Ascending aorta (tissue), 2 donors: ENCODE measurements around the gene CEP131. TPM values are rescaled to one million over a fixed set of nuclear protein-coding genes. Genes with fewer than 3 reads are reported as not detected.

ENCODE experiments used
- DNase-seq, 2 donors: peaks; one replicate each; pipeline ENCODE4 v3.0.0-alpha.2; 2019; ENCODE audit warnings: low spot score in 2 of 2
- H3K27ac ChIP-seq, 2 donors: fragments of 200-600 bp; sonication (generic); one replicate each; pipeline ENCODE4 v1.5.1; 2016 to 2017; ENCODE audit warnings: mild to moderate bottlenecking in 1 of 2
- H3K27me3 ChIP-seq: fragments of 200-600 bp; sonication (generic); one replicate; pipeline ENCODE4 v1.5.1; 2017
- H3K36me3 ChIP-seq, 2 donors: fragments of 200-600 bp; sonication (generic); one replicate each; pipeline ENCODE4 v1.5.1; 2016
- H3K4me1 ChIP-seq, 2 donors: fragments of 200-600 bp; sonication (generic); one replicate each; pipeline ENCODE4 v1.5.1; 2016 to 2017; ENCODE audit warnings: mild to moderate bottlenecking in 1 of 2
- H3K4me3 ChIP-seq, 2 donors: fragments of 200-600 bp; sonication (generic); one replicate each; pipeline ENCODE4 v1.5.1; 2016 to 2017; ENCODE audit warnings: mild to moderate bottlenecking in 1 of 2
- H3K9me3 ChIP-seq, 2 donors: fragments of 200-600 bp; sonication (generic); one replicate each; pipeline ENCODE4 v1.5.1; 2016
- intact Hi-C: fragments of 100-400 bp; cut with DNase I; formaldehyde crosslinking; loops from one replicate; pipeline ENCODE4 v1.15.1; 2023
- total RNA-seq: library from RNA; depleted of rRNA; stranded (reverse); fragments of >200 nt; gene quantifications from one replicate; pipeline ENCODE4 v1.1.0, GENCODE V29; 2016
- TF ChIP-seq, protein P1 (sequence below), 3 experiments: fragments of 200-600 bp in 2 of 3; fragments of 450-650 bp in 1 of 3; sonication (generic) in 2 of 3; IDR thresholded peaks; one replicate each; pipeline ENCODE4 v1.5.1; 2016 to 2019; ENCODE audit warnings: antibody characterized with exemption in 3 of 3, mild to moderate bottlenecking in 1 of 3, moderate library complexity in 1 of 3

The CEP131 gene
- total RNA-seq, 1 donor from 2014 or later, result 6.7 TPM

DNA sequence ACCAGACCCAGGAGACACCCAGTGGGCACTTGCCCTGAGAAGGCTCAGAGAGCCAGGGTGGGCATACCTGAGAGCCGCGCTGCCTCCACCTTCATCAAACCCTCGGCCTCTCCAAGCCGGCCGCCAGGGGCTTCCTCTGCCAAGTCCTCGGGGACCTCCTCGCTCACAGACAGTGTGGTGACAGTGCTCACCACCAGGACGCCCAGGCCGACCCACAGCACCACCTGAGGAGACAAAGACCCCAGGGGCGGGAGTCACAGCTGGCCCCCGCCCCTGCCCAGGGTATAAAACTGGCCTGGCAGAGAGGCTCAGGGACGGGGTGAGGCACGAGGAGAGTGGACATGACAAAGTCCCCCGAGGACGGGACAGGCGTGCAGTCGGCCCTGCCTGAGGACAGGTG is 37.4 kb upstream of the CEP131 start:
- H3K9me3 ChIP-seq, result no peaks in the 10 kb centered on the region
- H3K36me3 ChIP-seq, result peaks cover 38 to 66% of the 10 kb centered on the region in 2 donors
- H3K4me1 ChIP-seq, result peaks cover 0 to 10% of the 10 kb centered on the region in 2 donors
- H3K4me3 ChIP-seq, result no peak overlapping the region
- H3K27ac ChIP-seq, result no peak overlapping the region
- TF ChIP-seq, protein P1, sequence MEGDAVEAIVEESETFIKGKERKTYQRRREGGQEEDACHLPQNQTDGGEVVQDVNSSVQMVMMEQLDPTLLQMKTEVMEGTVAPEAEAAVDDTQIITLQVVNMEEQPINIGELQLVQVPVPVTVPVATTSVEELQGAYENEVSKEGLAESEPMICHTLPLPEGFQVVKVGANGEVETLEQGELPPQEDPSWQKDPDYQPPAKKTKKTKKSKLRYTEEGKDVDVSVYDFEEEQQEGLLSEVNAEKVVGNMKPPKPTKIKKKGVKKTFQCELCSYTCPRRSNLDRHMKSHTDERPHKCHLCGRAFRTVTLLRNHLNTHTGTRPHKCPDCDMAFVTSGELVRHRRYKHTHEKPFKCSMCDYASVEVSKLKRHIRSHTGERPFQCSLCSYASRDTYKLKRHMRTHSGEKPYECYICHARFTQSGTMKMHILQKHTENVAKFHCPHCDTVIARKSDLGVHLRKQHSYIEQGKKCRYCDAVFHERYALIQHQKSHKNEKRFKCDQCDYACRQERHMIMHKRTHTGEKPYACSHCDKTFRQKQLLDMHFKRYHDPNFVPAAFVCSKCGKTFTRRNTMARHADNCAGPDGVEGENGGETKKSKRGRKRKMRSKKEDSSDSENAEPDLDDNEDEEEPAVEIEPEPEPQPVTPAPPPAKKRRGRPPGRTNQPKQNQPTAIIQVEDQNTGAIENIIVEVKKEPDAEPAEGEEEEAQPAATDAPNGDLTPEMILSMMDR (IDR thresholded peaks at IDR 0.05), result no peak
- intact Hi-C loops, result no loop called here
- no peak for DNase-seq
- H3K27me3 ChIP-seq, result no peaks in the 10 kb centered on the region

DNA sequence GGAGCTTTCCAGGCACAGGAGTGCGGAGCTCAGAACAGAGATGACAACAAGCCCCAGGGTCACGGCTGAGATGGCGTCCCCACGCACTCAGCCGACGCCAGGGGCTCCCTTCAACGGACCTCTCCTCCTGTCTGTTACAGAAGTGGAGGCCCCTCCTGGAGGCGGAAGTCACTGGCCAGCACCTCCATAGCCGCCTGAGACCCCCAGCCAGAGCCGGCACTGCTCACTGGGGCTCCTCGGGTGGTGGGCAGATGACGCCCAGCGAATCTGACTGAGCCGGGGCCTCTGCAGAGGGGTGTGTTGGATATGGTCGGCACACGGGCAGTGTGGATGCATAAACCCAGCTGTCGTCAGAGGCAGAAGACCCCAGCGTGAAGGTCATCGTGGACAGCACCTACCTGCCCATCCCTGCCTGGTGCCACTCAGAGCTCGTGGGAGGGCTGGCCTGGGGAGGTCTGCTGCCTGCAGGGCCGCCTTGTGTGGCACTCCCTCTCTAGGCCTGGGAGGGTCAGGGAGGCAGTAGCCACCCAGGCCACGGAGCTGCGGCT is 36.4 kb upstream of the CEP131 start:
- no peaks in the 10 kb centered on the region for H3K27me3 ChIP-seq
- peaks cover 0 to 13% of the 10 kb centered on the region in 2 donors for H3K4me1 ChIP-seq
- H3K9me3 ChIP-seq, result no peaks in the 10 kb centered on the region
- no peak for DNase-seq
- H3K4me3 ChIP-seq, result no peak overlapping the region
- no peak overlapping the region for H3K27ac ChIP-seq
- TF ChIP-seq, protein P1 (IDR thresholded peaks at IDR 0.05), result no peak
- intact Hi-C loops, result no loop called here
- peaks cover 33 to 56% of the 10 kb centered on the region in 2 donors for H3K36me3 ChIP-seq

DNA sequence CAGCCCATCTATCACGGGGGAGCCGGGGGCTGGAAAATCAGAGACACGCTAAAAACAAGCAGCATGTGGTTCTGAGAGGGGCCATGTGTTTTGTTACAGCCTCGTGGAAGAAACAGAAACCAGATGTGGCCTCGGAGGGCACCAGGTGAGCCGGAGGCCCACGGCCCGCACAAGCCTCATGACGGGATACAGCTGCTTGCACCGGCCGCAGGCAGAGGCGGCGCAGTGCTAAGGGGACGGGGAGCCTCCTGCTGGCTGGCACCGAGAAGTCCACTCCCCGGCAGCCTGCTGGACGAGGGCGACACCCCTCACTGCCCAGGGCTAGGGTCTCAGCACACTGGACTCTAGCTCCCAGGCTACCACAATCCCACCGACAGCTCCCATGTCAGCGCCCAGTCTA is 35.5 kb upstream of the CEP131 start:
- Histone ChIP-seq H3K9me3 (no peaks in the 10 kb centered on the region), H3K36me3 (peaks cover 30 to 48% of the 10 kb centered on the region in 2 donors), H3K4me3 (no peak overlapping the region), H3K27me3 (no peaks in the 10 kb centered on the region), H3K4me1 (peaks cover 0 to 13% of the 10 kb centered on the region in 2 donors), H3K27ac (no peak overlapping the region)
- intact Hi-C loops, result no loop called here
- TF ChIP-seq, protein P1 (IDR thresholded peaks at IDR 0.05), result no peak
- DNase-seq, result no peak

DNA sequence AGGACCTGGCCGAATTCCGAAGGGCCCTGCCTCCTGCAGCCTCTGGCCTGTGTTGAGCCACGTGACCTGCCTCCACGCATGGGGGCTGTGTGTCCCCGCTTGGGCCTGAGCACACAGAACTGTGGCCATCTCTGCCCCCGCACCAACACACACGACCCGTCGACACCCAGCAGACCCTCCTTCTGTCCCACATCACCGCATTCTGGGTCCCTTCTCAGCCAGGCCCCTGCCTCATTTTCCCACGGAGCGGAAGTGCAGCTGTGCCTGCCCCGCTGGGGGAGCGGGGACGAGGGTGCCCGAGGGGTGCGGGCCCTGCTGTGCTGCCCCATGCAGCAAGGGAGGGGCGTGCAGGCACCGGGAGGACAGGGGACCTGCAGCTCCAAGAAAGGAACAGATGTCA is 34.8 kb upstream of the CEP131 start:
- Histone ChIP-seq H3K27ac (no peak overlapping the region), H3K9me3 (no peaks in the 10 kb centered on the region), H3K36me3 (peaks cover 28 to 48% of the 10 kb centered on the region in 2 donors), H3K4me3 (no peak overlapping the region), H3K27me3 (no peaks in the 10 kb centered on the region), H3K4me1 (peaks cover 0 to 13% of the 10 kb centered on the region in 2 donors)
- no peak for DNase-seq
- TF ChIP-seq, protein P1 (IDR thresholded peaks at IDR 0.05), result no peak
- intact Hi-C loops, result no loop called here

DNA sequence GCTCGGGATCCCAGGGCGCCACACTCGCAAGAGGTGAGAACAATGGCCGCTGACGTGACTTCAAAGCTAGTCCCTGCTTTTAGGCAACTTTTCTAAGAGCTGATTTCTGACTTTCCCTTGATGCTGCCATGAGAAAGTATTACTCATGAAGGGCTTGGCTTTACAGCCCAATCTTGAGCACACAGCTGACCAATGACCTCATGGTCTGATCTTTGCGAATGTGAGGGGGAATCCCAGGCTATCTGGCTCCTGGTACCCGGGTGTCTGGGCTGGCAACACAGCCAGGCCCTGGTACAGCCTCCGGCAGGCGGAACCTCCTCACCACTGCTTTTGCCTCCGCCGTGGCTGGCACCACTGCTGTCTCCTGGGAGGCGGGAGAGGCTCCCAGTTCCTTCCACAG is 33.9 kb upstream of the CEP131 start:
- no peak for DNase-seq
- H3K27me3 ChIP-seq, result no peaks in the 10 kb centered on the region
- no peak overlapping the region for H3K27ac ChIP-seq
- H3K4me3 ChIP-seq, result no peak overlapping the region
- H3K4me1 ChIP-seq, result peaks cover 0 to 13% of the 10 kb centered on the region in 2 donors
- intact Hi-C loops, result no loop called here
- TF ChIP-seq, protein P1 (IDR thresholded peaks at IDR 0.05), result no peak
- H3K9me3 ChIP-seq, result no peaks in the 10 kb centered on the region
- H3K36me3 ChIP-seq, result peaks cover 27 to 48% of the 10 kb centered on the region in 2 donors
